GM12865 (cell line): ENCODE measurements around the gene KCTD3.

Experiments
- DNase-seq: peaks from one replicate; pipeline ENCODE4 v3.0.0; 2010; ENCODE audit warnings: low read depth
- H3K4me3 ChIP-seq: 2 replicates; pipeline ENCODE4 v1.5.1; 2011; ENCODE audit warnings: mild to moderate bottlenecking, low read depth, low read length, control low read depth
- TF ChIP-seq, protein P1 (sequence below): IDR thresholded peaks from 2 replicates; pipeline ENCODE4 v1.5.1; 2011; ENCODE audit warnings: low read length, control low read depth, low read depth, inconsistent platforms; ENCODE audit not compliant: insufficient read depth; ENCODE audit errors: missing control alignments

KCTD3 gene

DNA sequence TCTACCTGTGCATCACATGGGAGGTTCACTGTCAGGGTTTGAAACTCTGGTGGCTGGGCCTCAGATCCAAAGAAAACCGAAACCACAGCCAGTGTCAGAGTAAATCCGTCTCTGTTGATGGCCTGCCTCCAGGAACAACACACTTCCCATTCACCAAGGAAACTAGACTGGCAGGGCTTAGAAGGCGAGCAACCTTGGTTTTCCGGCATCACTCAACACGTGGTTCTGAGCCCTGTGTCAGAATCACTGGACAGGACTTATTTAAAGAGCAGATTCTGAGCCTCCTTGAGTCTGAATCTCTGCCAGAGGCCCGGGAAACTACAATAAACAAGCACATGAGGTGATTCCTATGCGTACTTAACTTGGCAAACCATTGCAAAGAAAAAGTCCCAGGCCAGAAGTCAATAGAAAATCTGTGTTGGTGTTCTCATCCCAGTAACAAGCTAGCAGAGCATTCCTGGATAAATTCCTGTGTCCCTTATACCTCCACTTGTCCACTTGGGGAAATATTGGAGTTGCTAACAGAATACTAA, 70.0 kb downstream of the KCTD3 start:
- H3K4me3 ChIP-seq: no peak overlapping the region
- TF ChIP-seq, protein P1, sequence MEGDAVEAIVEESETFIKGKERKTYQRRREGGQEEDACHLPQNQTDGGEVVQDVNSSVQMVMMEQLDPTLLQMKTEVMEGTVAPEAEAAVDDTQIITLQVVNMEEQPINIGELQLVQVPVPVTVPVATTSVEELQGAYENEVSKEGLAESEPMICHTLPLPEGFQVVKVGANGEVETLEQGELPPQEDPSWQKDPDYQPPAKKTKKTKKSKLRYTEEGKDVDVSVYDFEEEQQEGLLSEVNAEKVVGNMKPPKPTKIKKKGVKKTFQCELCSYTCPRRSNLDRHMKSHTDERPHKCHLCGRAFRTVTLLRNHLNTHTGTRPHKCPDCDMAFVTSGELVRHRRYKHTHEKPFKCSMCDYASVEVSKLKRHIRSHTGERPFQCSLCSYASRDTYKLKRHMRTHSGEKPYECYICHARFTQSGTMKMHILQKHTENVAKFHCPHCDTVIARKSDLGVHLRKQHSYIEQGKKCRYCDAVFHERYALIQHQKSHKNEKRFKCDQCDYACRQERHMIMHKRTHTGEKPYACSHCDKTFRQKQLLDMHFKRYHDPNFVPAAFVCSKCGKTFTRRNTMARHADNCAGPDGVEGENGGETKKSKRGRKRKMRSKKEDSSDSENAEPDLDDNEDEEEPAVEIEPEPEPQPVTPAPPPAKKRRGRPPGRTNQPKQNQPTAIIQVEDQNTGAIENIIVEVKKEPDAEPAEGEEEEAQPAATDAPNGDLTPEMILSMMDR: no peak
- DNase-seq: no peak

DNA sequence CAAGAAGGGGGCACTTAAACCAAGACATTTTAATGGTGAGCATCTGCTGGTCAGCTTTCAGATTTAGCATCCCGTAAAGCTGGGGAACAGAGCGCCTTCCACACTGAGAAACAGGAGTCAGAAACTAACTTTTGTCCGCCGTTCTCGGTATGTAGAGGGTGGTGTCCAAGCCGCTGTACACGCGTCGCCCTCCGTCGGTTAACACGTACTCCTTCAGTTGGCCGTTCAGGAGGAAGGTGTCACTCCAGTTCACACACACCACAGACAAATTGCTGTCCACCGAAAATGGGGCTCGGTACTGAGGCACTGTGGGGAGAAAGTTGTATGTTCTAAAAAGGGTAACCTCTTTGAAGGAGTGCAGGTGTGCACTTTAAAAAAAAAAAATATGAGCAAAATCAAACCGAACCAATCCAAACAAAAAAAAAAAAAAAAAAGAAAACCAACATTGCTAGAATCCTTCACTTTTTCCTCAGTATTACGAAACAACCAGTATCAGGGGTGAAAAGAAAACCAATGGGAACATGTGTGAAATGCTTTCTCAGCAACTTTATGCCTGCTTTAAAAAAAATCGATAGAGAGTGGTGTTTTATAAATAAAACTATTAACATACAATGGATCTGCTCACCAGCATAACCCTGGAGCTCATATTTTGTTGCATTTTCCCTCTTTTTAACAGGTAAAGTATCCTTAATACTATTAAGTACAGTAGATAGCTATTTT, 73.5 kb downstream of the KCTD3 start:
- TF ChIP-seq, protein P1: no peak
- DNase-seq: no peak
- H3K4me3 ChIP-seq: no peak overlapping the region

DNA sequence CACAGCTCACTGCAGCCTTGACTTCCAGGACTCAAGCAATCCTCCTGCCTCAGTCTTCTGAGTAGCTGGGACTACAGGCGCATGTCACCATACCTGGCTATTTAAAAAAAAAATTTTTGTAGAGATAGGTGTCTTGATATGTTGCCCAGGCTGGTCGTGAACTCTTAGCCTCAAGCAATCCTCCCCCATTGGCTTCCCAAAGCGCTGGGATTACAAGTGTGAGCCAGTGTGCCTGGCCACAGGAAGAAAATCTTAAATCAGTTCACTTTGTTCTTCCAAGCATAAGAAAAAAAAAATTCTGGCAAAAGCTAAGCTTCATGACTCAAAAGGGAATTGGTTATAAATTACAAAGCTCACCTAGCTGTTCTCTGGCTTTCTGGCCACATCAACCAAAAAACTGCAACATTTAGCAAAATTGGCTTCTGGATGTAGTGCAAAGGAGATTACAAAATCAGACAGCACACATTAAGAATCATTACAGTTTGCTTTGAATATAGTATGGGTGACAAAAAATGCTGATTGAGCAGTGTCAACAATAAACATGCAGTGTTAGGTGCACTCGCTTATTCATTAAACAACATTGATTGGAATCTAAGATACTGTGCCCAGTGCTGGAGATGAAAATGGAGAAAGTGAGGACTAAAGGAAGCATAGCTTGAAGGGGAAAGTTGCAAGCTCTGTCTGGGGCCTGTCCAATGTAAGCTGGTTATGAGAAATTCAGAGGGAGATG, 76.7 kb downstream of the KCTD3 start:
- DNase-seq: no peak
- no peak overlapping the region for H3K4me3 ChIP-seq
- TF ChIP-seq, protein P1: no peak

DNA sequence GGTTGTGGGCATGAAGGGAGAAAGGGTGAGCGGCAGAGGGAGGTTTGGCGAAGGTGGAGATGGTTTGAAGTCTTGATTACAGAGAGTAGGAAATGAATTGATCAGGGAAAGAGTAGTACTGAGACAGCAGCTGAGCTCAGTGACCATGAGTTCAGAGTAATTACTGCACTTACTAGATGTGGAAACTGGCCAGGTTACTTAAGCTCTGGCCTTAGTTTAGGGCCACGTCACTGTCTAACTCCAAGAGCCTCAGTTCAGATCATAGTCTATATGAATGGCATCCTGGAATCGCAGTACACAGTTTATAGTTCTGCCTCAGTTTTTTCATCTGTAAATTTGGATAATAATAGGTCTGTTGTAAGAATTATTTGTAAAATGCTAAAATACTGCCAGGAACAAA, 78.1 kb downstream of the KCTD3 start:
- H3K4me3 ChIP-seq: no peak overlapping the region
- no peak for DNase-seq
- TF ChIP-seq, protein P1: no peak

DNA sequence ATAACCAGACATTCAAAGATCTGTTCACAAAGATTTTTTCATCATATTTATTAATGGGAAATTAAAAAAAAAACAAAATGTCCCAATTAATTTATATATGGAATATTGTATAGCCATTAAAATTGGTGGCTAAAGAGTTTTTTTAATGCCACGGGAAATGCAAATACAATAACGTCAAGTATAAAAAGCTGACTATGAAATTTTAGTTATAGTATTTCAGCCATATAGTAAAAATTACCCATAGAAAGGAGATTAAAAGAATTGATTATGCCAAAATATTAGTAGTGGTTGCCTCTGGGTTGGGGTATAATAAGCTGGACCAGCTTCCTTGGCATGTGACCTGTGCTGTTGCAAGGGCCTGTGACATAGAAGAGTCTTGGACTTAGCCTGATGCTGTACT, 78.8 kb downstream of the KCTD3 start:
- TF ChIP-seq, protein P1: no peak
- no peak for DNase-seq
- no peak overlapping the region for H3K4me3 ChIP-seq

DNA sequence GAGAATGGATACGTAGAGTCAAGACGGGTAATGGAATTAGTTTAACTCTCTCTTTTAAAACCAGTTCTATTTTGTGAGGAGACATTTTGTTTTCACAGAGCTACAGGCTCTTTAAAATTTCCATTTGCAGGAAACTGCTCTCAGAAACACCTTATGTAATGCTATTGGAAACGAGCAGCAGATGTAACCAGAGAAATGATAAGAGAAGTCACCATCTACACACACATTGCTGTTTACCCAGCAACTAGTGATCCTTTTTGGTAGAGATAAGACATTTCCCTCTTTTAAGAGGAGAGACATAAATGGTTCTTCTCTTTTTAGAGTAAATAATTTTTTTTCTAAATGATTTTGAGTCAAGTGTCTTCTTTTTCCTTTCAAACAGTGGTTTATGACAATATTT, 80.6 kb downstream of the KCTD3 start:
- H3K4me3 ChIP-seq: no peak overlapping the region
- no peak for DNase-seq
- TF ChIP-seq, protein P1: no peak

DNA sequence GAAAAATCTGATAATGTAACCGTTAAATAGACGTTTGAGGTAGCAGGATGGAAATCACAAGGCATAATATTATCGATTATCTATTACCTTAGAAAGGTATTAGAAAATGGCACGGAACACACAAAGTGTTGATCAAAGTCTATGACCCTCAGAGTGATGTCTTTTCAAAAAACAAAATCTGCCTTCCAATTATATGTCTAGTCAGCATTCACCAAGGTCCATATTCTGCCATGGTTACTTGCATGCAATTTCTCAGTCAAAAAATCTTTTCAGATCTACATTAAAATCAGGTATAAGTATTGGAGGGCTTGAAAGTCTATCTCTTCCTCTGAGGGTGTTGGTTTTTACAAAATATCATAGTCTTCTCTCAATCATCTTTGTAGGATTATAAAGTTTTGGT, 81.9 kb downstream of the KCTD3 start:
- H3K4me3 ChIP-seq: no peak overlapping the region
- TF ChIP-seq, protein P1: no peak
- no peak for DNase-seq
